NCI-H526 (cell line): ENCODE measurements around the gene COA6.

ENCODE experiments used
- DNase-seq, 2 experiments: peaks; one replicate each; lab custom pipeline; 2025; lab: John Stamatoyannopoulos, UW

COA6 gene

DNA sequence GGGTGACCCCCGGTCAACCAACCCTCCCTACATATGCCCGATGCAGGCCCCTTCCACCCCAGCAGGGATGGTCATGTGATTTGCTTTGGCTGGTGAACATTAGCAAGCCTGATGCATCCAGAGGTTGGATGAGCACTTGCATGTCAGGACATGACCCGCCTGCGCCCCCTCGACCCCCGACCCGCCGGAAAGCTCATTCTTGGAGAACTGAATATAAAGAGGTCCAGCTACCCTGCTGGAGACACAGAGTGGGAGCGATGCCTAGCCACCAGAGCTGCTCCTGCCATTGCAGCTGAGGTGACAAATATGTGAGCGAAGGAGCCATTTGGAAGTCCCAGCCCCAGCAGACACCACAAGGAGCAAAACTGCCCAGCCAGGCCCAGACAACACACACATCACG lies 39.6 kb downstream of the COA6 start:
- no peak for DNase-seq

DNA sequence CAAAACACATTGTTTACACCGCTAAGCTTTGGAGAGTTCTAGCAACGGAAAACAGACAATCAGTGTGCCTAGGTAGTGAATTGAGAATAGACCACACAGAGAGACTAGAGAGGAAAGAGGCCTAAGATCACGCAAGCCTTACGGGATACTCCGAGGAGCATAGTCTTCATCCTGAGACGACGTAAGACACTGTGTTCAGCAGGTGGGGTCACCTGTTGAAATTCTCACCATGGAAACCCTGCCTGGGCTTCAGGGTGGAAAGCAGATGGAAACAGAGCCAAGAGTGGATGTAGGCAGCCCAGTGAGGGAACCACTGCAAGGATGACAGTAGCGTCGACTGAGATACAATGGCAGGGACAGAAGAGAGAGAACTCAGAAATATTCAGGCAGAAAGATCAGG lies 40.2 kb downstream of the COA6 start:
- no peak for DNase-seq

DNA sequence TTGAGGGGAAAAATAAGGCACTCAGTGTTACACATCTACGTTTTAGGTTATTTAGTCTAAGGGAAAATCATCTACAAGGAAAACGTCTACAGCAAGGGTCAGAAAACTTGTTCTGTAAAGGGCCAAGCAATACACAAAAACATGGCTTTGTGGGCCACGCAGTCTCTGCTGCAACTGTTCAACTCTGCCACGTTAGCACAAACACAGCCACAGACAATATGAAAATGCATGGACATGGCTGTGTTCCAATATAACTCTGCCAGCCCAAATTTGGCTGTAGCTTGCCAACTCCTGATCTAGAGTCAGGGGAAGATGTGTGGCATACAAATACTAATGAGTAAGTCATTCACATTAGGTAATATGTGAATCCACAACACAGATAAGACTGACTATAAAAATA lies 40.7 kb downstream of the COA6 start:
- no peak for DNase-seq

DNA sequence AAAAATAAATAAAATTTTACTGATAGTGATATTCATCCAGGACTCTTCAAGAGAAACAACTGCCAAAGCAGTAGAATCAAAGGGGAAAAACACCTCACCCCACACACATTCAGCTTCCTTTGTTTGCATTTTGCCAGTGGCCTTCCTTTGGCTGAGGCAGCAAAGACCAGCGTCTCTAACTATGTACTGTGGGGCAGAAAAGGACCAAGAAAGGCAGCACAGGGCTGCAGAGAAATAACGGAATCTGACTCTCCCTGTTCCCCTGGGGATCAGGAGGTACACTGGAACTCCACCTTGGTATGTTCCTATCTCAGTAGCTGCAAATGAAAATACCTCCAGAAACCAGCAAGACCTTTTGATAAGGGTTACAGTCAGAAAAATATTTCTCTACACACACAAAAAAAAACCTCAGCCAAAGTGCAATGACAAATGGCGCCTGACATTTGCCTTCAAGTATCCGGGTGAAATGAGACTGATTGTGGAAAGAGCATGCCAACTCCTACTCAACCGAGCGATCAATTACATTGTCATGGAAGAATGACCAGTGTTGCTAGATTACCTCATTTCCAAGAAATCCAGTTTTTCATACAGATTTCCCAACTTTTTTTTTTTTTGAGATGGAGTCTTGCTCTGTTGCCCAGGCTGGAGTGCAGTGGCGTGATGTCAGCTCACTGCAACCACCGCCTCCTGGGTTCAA lies 54.8 kb downstream of the COA6 start:
- DNase-seq, result no peak

DNA sequence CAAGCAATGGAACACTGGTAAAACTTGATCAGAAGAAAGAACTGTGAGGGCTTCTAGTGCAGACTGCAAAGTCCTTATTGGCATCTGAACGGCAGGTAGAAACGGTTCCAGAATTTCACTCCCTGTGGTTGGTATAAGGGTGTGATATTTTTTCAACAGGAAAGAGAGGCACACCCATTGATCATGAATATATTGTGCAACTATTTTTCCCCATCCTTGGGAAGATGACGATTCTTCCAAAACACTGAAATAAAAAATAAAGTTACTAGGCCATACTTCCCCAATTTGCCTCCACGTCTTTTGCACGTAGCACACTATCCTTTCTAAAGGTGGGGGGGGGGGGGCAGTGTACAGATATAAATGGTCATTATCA lies 56.2 kb downstream of the COA6 start:
- DNase-seq, result no peak

DNA sequence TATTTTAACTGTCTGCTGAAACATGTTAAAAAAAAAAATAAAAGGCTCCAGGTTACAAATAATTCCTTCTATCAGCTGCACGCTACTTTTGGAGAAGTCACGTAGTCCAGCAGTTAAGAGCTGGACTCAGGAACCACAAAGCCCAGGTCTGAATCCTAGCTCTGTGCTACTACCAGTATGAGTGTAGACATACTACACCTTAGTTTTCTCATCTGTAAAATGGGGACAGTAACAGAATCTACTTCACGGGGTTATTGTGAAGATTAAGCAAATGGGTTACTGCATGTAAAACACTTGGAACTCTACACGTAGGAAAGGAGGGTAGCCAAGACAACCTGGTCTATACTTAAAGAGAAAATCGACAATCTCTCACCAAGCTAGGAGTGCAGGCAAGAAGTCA lies 57.4 kb downstream of the COA6 start:
- DNase-seq, result no peak

DNA sequence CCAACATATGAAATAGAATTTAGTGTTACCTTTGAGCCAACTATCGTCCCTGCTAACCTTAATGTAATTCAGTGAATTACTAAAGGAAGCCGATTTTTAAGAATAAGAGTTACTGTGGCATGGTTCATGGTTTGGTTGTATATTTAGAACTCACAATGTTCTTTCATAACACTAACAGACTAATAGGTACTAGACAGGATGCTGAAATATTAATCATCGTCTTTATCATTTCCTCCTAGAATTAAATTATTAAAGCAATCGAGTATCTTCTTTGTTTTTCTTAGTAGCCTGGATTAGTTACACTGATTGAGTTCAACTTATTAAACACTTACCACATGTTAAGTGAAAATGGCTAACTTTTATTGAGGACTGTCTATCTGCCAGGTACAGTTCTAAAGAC lies 58.0 kb downstream of the COA6 start:
- DNase-seq, result no peak

DNA sequence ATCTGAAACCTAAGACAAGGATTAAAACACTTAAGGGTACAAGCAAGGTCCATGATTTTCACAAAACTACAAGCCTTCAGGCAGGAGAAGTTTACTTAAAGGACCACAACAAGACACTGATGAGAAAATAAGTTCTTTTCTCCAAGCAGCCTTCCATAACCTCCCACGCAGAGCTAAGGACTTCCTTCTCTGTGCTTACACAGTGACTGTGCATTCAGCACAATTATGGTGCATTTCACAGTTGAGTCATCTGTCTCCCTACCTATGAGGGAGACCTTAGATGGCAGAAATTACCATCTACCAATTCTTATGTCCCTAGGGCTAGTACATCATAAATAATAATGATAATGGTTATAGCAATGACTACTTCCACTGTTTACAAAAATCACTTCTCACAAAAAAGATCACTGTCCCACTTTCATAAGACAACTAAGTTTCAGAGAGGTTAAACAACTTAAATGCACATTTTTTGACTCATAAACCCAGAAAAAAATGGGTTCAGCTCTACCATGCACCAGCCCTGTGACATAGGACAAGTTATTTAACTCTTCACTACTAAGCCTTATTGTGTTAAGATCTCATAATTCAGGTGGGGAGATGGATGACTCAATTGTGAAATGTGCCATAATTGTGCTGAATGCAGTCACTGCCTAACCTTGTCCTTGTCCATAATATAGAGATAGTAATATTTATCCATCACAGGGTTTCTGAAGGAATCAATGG lies 60.5 kb downstream of the COA6 start:
- no peak for DNase-seq
